C1 segment of cervical spinal cord (tissue), 14 donors: ENCODE measurements around the gene BNIP1.
"Not testable (repeated sequence)": the region's sequence is repeated elsewhere in the genome, so short reads cannot be mapped to it uniquely, and the experiment has no call there.

Experiments used
- DNase-seq, 14 donors: peaks; one replicate each; lab custom pipeline; 2025; lab: John Stamatoyannopoulos, UW

Gene BNIP1

DNA sequence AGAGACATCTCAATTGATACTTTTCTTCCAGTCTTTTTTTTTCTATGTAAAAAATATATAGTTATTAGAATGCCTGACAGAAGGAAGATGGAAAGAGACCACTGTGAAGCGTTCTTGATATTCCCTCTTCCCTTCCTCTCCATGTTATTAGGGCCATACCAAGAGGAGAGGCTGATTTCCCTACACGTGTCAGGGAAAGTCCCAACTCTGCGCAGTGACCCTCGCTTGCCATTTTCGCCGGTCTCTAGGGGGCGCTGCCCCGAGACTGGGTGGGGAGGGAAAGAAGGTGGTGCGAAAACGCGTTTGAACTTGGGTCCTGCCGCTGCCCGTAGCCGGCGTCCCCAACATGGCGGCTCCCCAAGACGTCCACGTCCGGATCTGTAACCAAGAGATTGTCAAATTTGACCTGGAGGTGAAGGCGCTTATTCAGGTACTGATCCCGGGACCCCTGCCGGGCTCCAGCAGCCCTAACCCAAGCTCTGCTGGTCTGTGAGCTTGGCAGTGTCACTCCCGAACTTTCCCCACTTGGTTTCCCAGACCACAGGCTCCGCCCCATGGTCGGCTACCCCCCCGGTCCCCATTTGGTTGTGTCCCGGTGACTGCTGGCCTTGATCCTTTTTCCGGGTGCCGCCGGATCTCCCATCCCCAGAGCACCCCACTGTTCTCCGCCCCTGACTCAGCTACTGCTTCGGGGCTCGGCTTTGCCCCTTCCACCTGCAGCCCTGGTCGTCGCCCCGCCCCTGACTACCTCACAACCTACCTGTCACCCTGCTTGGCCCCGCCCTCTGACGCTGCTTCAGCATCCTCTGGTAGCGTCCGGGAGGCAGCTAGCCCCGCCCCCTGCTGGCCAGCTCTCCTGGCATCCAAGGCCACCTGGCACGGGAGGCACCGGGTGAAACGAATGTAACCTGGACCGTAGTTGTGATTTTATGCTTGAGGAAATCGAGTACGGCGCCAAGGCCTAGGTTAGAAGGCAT, at the start of gene BNIP1:
Gene BNIP1 (plus strand): TSS at position 332 of the 977 bp plus-strand sequence. CDS start 15 bp downstream, at position 347.
- peak; percentile 25 to 92 (median 88) for DNase-seq

DNA sequence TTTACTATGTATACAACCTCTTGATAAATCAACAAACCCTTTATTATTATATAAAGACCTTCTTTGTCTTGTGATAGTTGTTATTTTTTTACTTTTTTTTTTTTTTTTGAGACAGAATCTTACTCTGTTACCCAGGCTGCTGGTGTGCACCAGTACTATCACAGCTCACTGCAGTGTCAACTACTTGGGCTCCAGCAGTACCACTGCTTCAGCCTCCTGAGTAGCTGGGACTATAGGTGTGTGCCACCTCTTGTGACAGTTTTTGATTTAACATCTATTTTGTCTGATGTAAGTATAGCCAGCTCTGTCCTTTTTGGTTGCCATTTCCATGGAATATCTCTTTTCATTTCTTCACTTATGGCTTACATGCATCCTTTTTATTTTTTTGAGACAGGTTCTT, 45.5 kb upstream of the BNIP1 start:
- DNase-seq, result no peak

DNA sequence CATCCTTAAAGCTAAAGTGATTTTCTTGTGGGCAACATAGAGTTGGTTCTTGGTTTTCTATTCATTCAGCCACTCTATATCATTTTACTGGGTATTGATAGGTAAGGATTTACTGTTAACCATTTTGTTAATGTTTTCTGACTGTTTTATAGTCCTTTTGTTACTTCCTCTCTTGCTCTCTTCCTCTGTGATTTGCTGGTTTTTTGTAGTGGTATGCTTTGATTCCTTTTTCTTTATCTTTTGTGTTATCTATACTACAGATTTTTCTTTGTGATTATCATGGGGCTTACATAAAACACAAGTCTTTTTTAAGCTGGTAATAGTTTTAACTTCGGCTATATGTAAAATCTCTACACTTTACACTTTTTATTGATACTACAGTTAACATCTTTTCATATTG, 44.9 kb upstream of the BNIP1 start:
- DNase-seq, result no peak

GRCh38 chr5:173101245-173101644, 43.1 kb upstream of the BNIP1 start:
- no peak for DNase-seq

DNA sequence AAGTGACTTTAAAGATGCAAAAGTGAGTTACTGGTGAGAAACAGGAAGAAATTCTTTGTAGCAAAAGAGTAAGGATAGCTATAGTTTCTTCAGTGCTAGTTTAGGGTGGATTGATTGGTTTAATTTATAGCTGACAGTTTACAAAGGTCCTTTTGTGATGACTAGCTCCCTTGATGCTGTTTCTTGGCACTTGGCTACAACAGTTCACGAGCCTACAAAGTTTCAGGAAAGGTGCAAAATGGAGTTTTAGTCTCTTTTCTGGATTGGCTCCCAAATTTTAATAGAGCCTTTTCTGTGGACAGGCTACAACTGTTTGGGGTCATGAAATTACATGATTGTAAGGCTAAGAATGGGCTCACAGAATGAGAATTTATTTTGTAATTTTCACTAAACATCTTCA, 40.9 kb upstream of the BNIP1 start:
- DNase-seq, result no peak

- no peak for DNase-seq
These were observed 35.4 kb upstream of the BNIP1 start for GRCh38 chr5:173108914-173109313.

GRCh38 chr5:173114536-173114935, 29.8 kb upstream of the BNIP1 start:
- no peak for DNase-seq

GRCh38 chr5:173119719-173120118, 24.6 kb upstream of the BNIP1 start:
- DNase-seq, result no peak

- DNase-seq, result no peak
These were observed 20.9 kb upstream of the BNIP1 start for GRCh38 chr5:173123416-173123815.

DNA sequence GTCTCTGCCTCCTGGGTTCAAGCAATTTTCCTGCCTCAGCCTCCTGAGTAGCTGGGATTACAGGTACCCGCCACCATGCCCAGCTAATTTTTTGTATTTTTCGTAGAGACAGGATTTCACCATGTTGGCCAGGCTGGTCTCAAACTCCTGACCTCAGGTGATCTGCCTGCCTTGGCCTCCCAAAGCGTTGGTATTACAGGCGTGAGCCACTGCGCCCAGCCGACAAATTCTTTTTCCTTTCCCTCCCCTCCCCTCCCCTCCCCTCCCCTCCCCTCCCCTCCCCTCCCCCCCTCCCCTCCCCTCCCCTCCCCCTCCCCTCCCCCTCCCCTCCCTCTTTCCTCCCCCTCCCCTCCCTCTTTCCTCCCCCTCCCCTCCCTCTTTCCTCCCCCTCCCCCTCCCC, 12.2 kb upstream of the BNIP1 start:
- DNase-seq, result not testable (repeated sequence)

DNA sequence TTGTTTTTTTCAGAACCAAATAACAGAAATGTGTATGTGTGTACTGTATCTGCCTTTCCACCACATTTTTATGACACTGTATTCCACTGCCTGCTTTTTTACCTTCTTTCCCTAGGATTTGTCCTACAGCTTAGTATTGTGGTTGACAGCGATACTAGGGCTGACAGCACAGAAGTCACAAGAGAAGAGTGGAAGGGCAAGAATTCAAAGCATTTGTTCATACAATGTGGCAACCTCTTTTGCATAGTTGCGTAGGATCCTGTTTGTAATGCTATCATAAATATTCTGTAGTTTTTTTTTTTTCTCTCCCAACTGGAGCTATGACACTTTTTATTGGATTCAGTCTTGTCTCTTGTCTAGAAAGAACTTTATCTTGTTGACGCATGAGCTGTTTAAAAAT, 5.6 kb upstream of the BNIP1 start:
- DNase-seq, result no peak

GRCh38 chr5:173139631-173140030, 4.7 kb upstream of the BNIP1 start:
- DNase-seq, result no peak

DNA sequence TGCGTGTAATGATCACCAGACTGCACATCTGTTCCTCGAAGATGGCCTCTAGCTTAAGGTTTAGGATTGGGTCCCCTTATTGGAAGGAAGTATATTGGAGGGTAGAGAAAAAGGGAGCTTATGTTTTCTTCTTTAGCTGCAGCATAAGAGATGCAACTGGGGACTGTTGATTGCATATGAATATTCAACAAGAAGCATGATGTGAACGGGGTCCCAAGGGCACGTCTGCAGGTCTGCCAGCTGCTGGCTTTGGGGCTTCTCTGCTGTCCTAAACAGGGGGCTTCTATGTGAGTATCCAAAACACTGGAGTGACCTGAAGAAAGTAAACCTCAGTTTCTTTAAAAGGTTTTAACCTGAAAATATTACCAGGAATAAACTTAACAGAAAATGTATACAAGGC, 3.6 kb upstream of the BNIP1 start:
- no peak for DNase-seq

GRCh38 chr5:173143567-173143966, 764 bp upstream of the BNIP1 start:
- DNase-seq, result no peak

DNA sequence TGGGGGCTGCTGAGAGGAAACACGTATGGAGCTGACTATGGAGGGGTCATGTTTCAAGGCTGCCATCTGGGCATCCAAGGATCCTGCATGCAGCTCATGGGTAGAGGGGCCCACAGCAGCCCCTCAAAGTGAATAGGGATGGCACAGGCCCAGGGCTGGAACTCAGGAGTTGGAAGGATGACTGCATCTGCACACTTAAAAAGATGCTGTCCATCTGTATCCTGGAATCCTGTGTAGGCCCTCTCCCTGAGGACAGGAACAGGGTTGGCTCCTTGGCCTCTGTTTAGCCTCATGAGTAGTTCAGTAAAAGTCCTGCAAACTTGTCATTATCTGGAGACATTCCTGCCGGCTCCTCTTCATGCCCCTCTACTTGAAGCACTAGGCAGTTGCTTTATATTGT, 4.0 kb downstream of the BNIP1 start:
- no peak for DNase-seq

DNA sequence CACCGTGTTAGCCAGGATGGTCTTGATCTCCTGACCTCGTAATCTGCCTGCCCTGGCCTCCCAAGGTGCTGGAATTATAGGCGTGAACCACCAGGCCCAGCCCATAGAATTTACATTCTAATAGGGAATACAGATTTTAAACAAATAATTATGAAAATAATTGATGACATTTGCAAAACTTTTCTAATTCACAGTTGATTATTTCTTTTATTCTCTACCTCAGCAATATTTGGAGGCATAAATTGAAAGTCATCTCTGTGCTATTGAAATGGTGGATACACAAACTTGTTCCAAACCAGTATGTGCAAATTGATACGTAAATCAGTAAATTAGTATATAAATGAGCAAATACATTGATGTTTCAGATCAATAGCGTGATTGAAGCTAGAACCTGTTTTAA, 8.2 kb downstream of the BNIP1 start:
- no peak for DNase-seq

DNA sequence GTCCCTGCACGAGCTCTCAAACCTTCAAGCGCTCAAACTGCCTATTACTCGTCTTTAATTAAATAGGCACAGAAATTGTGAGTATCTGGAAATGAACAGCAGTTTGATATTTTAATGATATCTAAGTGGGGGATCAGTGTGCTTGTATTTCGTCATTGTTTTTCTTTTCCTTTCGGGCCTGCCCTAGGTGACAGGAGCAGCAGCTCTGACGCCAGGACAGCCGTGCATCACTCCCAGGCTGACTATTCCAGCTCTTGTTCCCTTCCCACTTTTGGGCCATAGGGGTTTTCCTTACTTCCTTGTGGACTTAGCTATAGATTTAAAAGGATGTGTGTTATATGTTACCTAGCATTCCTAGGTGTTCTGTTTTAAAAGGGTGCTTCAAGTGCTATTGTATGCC, 9.5 kb downstream of the BNIP1 start:
- no peak for DNase-seq

DNA sequence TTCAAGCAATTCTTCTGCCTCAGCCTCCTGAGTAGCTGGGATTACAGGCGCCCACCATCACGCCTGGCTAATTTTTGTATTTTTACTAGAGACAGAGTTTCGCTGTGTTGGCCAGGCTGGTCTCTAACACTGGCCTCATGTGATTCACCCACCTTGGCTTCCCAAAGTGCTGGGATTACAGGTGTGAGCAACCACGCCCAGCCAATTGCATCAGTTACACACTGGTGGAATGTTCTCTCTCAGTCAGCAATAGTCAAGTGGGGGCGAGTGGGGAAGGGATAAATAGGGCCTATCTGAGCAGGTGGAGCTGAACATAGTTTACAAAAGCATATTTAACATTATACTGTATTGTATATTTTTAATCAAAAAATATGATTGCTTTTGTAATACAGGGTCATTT, 10.3 kb downstream of the BNIP1 start:
- not testable (repeated sequence) for DNase-seq

GRCh38 chr5:173155912-173156311, 11.6 kb downstream of the BNIP1 start:
- peak in 8 of 14 donors; percentile 4 to 49 (median 32) for DNase-seq

- DNase-seq, result no peak
These were observed 14.0 kb downstream of the BNIP1 start for GRCh38 chr5:173158366-173158765.

DNA sequence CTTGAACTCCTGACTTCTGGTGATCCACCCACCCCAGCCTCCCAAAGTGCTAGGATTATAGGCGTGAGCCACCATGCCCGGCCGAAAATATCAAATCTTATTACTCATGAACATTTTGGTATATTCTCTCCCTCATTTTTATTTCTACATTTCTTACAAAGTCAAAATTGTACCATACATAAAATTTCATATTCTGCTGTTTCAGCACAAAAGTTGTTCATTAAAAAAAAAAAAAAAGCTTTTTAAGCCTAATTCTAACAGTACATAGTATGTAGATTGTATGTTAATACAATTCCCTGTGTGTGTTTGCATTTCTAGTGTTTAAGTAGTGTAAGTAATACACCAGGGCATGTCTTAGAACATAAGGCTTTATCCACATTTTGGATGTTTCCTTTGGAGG, 14.9 kb downstream of the BNIP1 start:
- DNase-seq, result no peak

DNA sequence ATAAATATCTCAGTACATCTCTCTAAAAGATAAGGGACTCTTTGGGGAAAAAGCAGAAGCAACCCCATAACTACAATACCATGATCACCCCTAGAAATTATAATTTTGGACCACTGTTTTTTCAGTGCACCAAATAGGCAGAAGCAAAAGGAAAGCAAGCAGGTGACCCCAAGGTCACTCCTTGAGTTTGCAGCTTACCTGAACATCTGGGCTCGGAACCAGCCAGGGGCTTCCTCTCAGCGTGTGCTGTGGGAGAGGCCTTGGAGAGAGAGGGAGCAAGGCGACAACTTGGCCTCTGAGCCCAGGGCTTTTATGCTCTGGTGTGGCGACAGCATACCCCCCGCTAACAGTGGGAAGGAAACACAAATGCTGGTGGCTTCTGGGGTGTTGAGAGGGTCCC, 16.8 kb downstream of the BNIP1 start:
- no peak for DNase-seq

DNA sequence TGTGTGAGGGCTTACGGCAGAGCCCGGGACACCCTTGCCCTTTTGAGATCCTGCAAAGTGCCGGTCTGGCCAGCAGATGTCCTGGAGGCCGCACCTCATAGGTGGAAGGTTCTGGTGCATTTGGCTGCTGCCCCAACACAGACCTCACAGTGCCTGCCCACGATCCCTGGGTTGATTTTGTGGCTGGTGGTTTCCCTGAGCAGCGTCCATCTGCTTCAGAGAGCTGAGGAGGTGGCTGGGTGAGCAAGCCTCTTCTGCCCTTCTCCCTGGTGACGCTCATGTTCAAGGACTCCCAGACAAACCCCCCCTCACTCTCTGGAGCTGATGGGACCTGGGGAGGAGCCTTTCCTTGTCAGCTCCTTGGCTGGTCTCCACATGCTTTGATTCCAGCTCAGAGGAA, 18.9 kb downstream of the BNIP1 start:
- DNase-seq, result peak in 1 of 14 donors; percentile 18
